ENCODE measurements around the gene PRR14.
"Not testable (repeated sequence)": the region's sequence is repeated elsewhere in the genome, so short reads cannot be mapped to it uniquely, and the experiment has no call there.

PRR14 gene

GRCh38 chr16:30696646-30697045 is 45.9 kb downstream of the PRR14 start:
- DNase-seq = not testable (repeated sequence)

DNA sequence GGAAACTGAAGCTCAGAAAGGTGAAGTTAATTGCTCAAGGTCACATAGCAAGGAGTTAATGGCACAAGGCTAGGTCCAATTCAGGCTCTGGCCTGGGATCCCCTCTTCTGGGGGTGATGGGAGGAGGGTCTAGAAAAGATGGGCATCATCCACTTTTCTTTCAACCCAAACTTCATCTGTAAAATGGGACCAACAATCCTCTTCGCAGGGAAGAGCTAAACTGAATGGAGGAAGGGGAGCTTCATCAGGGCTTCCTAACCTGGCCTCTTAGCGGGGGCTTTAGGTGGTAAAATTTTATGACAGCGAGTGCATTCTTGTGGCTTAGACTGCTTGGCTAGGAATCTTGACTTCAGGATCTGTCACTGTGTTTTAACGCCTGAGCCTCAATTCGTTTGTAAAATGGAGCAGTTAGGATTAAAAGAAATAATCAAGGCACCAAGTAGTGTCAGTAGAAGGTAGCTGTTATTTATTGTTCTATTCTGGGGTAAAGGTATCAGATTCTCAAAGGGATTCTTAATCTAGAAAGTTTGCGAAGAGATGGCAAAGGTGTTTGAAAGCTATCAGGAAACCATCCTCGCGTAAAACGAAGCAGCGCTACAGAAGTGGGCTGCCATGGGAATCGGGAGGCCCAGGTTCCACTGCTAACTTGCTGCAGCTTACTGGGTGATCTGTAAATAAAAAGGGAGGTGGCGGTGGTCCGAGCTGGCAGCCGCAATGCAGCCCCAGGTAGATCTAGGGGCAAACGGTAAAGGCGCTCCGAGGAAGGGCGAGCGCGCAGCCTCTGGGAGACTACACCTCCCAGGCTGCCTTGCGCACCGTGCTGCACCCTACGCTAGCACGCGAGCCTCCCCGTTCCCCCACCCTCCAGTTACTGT is 46.7 kb downstream of the PRR14 start:
- DNase-seq = no peak

GRCh38 chr16:30698139-30698815 is 47.5 kb downstream of the PRR14 start:
- DNase-seq = peak; percentile 99

- DNase-seq = peak; percentile 90
Measured at GRCh38 chr16:30698816-30699614, 48.3 kb downstream of the PRR14 start, which contains the start of gene SRCAP. SRCAP (plus strand) TSS chr16:30699171; CDS start chr16:30700825, 1,654 bp downstream.

DNA sequence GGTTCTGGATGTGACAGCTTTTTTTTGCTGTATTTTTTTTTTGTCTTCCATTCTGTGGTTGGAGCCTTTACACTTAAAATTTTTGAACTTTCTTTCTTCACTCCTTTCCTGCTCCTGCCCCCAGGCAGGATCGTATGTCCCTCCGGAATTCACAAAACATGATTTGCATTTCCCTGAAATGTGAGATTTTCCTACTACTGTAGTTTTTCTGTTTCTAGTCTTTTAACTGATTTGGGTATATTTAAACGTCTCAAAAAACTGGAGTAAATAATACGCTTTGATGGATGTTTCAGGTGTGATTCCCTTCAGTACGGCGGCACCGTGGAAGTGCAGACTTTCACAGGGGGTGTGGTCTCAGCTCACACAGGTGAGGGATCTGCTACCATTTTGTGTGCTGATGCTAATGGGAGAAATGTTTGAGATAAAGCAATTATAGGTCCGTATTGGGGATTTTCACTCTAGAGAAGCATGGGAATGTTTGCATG is 48.9 kb downstream of the PRR14 start:
- DNase-seq = no peak

DNA sequence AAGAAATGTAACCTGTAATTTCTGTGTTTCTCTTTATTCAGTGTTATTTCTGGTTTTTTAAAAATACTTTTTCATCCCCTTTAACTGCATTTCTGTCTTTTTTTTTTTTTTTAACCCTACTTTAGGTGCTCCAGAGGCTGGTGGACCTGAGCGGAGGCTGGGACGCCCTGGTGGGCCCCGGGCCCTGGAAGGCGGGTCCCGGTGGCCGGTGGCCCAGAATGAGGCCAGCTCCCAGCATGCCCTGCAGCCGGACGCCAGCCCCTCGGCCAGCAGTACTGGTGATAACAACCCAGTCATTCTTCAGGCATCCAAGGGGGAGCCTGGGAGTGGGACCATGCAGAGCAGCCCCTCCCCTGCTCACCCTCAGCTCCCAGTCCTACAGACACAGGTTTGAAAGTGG is 49.7 kb downstream of the PRR14 start:
- no peak for DNase-seq

DNA sequence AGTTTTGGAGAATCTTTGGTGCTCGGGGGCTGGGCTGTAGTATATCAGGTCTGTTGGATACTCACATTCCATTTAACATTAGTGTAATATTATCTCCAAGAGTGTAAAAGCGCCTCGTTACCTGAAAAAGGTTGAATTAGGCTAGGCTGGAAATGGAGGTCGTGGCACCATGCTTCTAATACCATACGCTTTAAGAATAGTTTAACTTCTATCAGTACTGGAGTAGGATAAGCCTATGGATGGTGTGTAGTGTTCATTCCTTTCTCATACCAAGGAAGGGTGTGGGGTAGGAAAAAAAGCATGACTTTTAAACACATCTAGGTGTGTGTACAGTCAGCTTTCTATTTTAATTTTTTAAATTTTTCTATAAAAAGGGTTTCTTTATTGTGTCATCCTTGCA is 50.2 kb downstream of the PRR14 start:
- no peak for DNase-seq

DNA sequence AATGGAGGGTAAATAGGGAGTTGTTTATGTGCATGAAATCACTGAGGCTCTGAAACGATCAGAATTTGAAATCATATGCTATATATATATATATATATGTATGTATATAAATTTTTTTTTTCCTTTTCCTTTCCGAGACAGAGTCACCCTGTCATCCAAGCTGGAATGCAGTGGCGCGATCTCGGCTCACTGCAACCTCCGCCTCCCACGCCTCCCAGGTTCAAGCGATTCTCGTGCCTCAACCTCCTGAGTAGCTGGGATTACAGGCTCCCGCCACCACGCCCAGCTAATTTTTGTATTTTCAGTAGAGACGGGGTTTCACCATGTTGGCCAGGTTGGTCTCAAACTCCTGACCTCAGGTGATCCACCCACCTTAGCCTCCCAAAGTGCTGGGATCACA is 52.3 kb downstream of the PRR14 start:
- not testable (repeated sequence) for DNase-seq

DNA sequence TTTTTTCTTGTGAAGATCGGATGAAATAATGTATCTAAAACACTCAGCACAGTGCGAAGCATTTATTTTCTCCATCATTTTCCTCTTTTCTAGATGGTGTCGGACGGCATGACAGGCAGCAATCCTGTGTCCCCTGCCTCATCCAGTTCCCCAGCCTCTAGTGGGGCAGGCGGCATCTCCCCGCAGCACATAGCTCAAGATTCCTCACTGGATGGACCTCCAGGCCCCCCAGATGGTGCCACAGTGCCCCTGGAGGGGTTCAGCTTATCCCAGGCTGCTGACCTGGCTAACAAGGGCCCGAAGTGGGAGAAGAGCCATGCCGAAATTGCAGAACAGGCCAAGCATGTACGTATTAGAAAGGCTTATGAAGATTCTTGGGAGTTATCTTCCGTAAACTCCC is 53.2 kb downstream of the PRR14 start:
- no peak for DNase-seq
